ENCODE data around the gene JMJD1C. TPM values are rescaled to one million over a fixed set of nuclear protein-coding genes. Genes with fewer than 3 reads are reported as not detected.

Gene JMJD1C
- polyA plus RNA-seq, 2 of the 4 experiments (the other 2 are of a cell fraction), result 15.9 to 47.2 TPM

GRCh38 chr10:63318491-63318890, 147.3 kb downstream of the JMJD1C start:
- ChIA-PET POLR2A (no interaction called here), CTCF (interaction anchor here (1.0 kb wide), 1 partner anchor 312 kb away, joined by 3 read pairs; no protein-coding TSS in a partner anchor)
- no peak for ATAC-seq
- no peak for TF ChIP-seq ZFP36 (IDR thresholded peaks at IDR 0.05; ENCODE audit: borderline replicate concordance, partially characterized antibody)
- TF ChIP-seq CEBPB (IDR thresholded peaks at IDR 0.05), result no peak
- TF ChIP-seq HDAC2 (IDR thresholded peaks at IDR 0.05), result no peak
- TF ChIP-seq SMC3 (IDR thresholded peaks at IDR 0.05), result no peak
- TF ChIP-seq TFCP2L1 (CRISPR knock-in tag; IDR thresholded peaks at IDR 0.05), result no peak
- TF ChIP-seq, protein P1, sequence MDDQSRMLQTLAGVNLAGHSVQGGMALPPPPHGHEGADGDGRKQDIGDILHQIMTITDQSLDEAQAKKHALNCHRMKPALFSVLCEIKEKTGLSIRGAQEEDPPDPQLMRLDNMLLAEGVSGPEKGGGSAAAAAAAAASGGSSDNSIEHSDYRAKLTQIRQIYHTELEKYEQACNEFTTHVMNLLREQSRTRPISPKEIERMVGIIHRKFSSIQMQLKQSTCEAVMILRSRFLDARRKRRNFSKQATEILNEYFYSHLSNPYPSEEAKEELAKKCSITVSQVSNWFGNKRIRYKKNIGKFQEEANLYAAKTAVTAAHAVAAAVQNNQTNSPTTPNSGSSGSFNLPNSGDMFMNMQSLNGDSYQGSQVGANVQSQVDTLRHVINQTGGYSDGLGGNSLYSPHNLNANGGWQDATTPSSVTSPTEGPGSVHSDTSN (IDR thresholded peaks at IDR 0.05), result no peak
- TF ChIP-seq RNF2 (IDR thresholded peaks at IDR 0.05; ENCODE audit: borderline replicate concordance, low read depth), result no peak
- no peak for TF ChIP-seq ZNF302 (CRISPR knock-in tag; IDR thresholded peaks at IDR 0.05)
- no peak for TF ChIP-seq MAFK (IDR thresholded peaks at IDR 0.05; ENCODE audit: partially characterized antibody)
- TF ChIP-seq ZC3H11A (IDR thresholded peaks at IDR 0.05), result no peak
- TF ChIP-seq E2F6 (IDR thresholded peaks at IDR 0.05; ENCODE audit: borderline replicate concordance, low read depth), result no peak
- no peak for TF ChIP-seq JUN (IDR thresholded peaks at IDR 0.05)
- no peak for TF ChIP-seq CTCF (IDR thresholded peaks at IDR 0.05)
- no peak for TF ChIP-seq ZSCAN20 (CRISPR knock-in tag; IDR thresholded peaks at IDR 0.05)
- TF ChIP-seq SREBF2 (IDR thresholded peaks at IDR 0.05), result no peak
- TF ChIP-seq FOSB (CRISPR knock-in tag; IDR thresholded peaks at IDR 0.05), result no peak
- H3K4me1 ChIP-seq, result 0 out of 3 replicates have a peak, but pooled peaks cover 5% of the 10 kb centered on the region
- H3K4me2 ChIP-seq, result no peak overlapping the region
- no peak for DNase-seq (ENCODE audit: low read depth in 1 of 2, low spot score in 1 of 2)
- 74% methylated on average over 3 of the region's 3 CpGs for WGBS (ENCODE audit: missing lambda C conversion rate)
- H3K4me3 ChIP-seq, result no peak overlapping the region
- FAIRE-seq, result no peak
- no peaks in the 10 kb centered on the region for H3K9me3 ChIP-seq
- H3K27ac ChIP-seq, result no peak overlapping the region

DNA sequence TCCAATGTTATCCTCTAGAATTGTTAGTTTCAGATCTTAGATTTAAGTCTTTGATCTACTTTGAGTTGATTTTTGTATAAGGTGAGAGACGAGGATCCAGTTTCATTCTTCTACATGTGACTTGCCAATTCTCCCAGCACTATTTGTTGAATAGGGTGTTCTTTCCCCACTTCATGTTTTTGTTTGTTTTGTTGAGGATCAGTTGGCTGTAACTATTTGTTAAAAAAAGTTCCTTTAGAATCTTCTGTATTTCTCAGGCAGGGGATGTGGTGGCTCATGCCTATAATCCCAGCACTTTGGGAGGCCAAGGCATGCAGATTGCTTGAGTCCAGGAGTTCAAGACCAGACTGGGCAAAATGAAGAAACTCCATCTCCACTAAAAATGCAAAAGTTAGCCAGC, 151.8 kb downstream of the JMJD1C start:
- TF ChIP-seq GATA3 (IDR thresholded peaks at IDR 0.05; ENCODE audit: borderline replicate concordance), result no peak
- no peak for TF ChIP-seq KDM5A (IDR thresholded peaks at IDR 0.05)
- no peak for TF ChIP-seq RCOR1 (IDR thresholded peaks at IDR 0.05; ENCODE audit: low read depth, low read length)
- no peak for TF ChIP-seq NPAS2 (CRISPR knock-in tag; IDR thresholded peaks at IDR 0.05; ENCODE audit: borderline replicate concordance)
- no peak for TF ChIP-seq BHLHE40 (IDR thresholded peaks at IDR 0.05; ENCODE audit: low read depth, low read length)
- TF ChIP-seq ATOH8 (CRISPR knock-in tag; IDR thresholded peaks at IDR 0.05; ENCODE audit: low read depth), result no peak
- no peak for TF ChIP-seq FOXS1 (CRISPR knock-in tag; IDR thresholded peaks at IDR 0.05)
- TF ChIP-seq RAD21 (conservative IDR thresholded peaks at IDR 0.05 in 1 of 2, IDR thresholded peaks at IDR 0.05 in 1 of 2), result no peak
- no peak for TF ChIP-seq JUN (IDR thresholded peaks at IDR 0.05)
- TF ChIP-seq, protein P2, sequence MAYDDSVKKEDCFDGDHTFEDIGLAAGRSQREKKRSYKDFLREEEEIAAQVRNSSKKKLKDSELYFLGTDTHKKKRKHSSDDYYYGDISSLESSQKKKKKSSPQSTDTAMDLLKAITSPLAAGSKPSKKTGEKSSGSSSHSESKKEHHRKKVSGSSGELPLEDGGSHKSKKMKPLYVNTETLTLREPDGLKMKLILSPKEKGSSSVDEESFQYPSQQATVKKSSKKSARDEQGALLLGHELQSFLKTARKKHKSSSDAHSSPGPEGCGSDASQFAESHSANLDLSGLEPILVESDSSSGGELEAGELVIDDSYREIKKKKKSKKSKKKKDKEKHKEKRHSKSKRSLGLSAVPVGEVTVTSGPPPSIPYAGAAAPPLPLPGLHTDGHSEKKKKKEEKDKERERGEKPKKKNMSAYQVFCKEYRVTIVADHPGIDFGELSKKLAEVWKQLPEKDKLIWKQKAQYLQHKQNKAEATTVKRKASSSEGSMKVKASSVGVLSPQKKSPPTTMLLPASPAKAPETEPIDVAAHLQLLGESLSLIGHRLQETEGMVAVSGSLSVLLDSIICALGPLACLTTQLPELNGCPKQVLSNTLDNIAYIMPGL (CRISPR knock-in tag; IDR thresholded peaks at IDR 0.05; ENCODE audit: borderline replicate concordance), result no peak
- no peak for TF ChIP-seq ZC3H11A (IDR thresholded peaks at IDR 0.05)
- no peak for TF ChIP-seq RNF2 (IDR thresholded peaks at IDR 0.05; ENCODE audit: borderline replicate concordance, low read depth)
- ChIA-PET CTCF (no interaction called here), POLR2A (no interaction called here)
- 58% methylated on average over 1 of the region's 1 CpG for WGBS (ENCODE audit: missing lambda C conversion rate)
- Histone ChIP-seq H3K4me3 (no peak overlapping the region), H3K9me3 (no peaks in the 10 kb centered on the region), H3K27ac (no peak overlapping the region), H3K4me2 (no peak overlapping the region), H3K4me1 (peaks cover 12% of the 10 kb centered on the region; the same call in 2 of the 3 replicates)
- ATAC-seq (no peak), DNase-seq (ENCODE audit: low read depth in 1 of 2, low spot score in 1 of 2) (no peak), FAIRE-seq (no peak)
